ENCODE data around the gene NHLRC1.

NHLRC1 gene

GRCh38 chr6:18138906-18139305 is 16.4 kb upstream of the NHLRC1 start:
- no peak for DNase-seq

DNA sequence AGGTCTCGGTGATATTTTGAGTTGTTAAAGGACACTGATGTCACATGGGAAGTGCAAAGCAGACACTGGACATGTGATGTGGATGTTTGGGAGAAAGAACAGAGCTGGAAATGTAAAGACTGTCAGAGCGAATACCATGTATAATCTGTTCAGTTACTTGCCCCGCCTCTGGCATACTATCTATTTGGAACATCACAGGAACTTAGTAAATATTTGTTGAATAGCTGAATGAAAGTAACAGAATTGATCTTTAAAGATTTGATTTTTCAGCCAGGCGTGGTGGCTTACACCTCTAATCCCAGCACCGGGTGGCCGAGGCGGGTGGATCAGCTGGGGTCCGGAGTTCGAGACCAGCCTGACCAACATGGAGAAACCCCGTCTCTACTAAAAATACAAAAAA is 13.8 kb upstream of the NHLRC1 start:
- no peak for DNase-seq

DNA sequence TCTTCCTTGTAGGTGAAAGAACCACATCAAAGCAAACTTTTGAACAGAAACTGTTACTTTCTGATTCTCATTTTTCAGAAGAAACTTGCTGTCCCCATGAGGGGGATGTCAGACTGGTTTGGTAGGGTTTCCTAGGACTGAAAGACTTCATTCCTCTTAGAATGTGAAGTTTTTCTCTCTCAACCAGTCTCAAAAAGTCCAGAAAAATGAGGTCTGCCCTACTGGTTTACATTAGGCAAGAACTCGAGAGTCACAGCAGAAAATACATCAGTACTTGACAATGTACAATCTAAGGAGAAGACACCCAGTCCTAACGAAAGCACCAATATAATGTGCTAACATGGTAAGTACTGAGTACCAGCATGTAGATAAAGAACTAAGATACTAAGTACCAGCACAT is 12.7 kb upstream of the NHLRC1 start:
- no peak for DNase-seq

DNA sequence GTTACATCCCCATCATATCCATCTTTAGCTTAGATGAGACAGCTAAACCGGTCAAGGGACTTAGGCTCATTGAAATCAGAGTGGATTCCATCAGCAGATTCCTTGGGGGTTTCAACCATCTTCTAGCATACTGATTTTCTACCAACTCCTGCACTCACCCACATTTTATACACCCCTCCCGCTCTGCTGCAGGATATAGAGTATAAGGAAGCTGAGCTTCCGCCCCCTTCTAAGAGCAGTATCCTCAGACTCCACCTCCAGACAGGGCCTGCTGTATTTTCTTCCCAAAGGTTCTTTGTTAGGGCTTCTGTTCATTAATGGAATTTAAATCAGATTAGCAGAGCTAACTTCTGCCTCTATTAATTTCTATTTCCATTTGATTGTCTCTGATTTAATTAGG is 9.9 kb upstream of the NHLRC1 start:
- no peak for DNase-seq

DNA sequence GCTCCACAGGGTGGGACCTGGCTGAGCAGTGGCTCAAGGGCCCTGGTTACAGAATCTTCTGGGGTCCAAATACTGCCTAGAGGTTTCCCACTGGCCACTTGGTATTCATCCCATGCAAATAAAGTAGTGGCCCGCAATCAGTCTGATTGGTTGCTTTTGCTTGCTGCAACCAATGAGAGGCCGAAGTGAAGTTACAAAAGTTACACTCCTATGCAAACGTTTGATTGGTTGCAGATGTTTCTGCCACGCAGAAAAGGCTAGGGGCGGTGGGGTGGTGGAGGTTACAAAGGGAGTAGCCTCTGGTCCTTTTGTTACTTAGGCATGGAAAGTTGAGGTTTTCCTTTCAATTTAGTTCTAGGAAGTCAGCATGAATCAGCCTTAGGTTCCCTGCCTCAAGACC is 3.6 kb upstream of the NHLRC1 start:
- DNase-seq, result no peak

DNA sequence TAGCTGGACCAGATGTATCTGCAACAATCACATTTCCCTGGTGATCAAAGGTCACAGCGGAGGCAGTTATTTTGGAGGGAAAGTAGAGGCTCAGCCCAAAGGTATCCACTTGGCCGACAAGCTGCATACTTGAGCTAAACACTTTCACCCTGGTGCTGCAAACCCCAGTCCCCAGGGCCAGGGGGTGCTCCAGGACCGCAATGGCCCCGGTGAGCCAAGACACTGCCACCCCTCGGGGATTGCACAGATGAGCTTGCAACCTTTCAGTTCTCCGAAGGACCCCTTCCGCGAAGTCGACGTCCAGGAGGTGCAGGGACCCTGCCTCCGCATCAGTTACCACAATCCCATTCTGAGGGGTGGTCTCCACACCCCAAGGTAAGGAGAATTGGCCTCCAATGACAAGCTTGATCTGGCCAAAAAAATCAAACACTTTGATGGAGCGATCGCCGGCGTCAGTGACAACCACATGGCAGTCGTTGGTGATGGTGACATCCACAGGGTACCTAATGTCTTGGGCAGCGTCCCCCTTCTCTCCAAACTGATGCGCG is 823 bp downstream of the NHLRC1 start:
- no peak for DNase-seq

DNA sequence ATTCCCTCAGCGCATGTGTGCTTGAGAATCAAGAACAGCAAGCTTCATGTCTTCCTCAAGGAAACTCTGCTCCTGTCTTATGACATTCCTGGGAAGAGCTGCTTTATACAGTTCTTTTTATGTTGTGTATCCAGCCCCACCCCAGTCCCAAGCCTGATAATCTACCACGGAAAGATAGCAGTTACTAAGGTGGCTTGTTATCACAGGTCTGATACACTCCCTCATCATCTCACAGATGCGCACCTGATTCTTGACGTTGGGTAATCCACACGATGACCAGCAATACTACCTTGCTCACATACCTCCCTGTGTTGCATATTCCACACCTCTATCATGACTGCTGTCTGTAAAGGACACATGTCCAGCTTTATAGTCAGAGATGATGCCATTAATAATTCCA is 3.2 kb downstream of the NHLRC1 start:
- DNase-seq, result no peak

GRCh38 chr6:18118330-18118729 is 4.1 kb downstream of the NHLRC1 start:
- no peak for DNase-seq

DNA sequence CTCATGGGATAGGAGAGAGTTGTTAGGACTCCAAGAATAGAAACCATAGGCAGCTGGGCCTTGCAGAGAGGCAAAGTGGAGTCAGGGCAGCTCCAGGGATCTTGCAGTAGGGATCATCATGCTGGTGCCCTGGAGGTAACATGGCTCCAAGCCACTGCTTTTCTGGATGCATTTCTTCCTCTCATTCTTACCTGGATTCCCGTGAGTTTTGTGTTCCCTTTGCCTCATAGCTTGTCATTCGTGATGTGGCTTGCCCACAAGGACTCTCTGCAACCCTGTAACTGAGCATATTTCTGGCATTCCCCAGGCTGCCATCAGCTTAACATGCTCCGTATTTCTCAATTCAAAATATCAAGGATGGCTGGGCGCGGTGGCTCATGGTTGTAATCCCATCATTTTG is 5.3 kb downstream of the NHLRC1 start:
- DNase-seq, result no peak

DNA sequence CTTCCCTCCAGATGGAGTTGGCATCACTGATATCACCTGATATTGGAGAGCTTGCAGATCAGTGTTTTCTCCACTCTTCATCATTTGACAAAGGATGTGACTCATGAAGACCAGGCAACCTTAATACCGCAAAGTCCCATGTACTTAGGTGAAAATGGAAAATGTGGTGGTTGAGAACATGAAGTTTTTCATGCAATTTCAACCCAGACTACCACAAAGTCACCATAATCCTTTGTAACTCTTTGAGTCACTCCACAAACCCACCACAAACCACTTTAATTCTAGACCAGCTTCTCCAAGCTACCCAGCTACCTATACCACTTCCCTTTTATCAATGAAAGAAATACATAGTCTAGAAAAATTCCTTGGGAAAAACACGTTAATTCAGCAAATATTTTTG is 7.1 kb downstream of the NHLRC1 start:
- no peak for DNase-seq

GRCh38 chr6:18110162-18110561 is 12.3 kb downstream of the NHLRC1 start:
- no peak for DNase-seq

- DNase-seq, result no peak
Observed at GRCh38 chr6:18107061-18107460, 15.4 kb downstream of the NHLRC1 start.

DNA sequence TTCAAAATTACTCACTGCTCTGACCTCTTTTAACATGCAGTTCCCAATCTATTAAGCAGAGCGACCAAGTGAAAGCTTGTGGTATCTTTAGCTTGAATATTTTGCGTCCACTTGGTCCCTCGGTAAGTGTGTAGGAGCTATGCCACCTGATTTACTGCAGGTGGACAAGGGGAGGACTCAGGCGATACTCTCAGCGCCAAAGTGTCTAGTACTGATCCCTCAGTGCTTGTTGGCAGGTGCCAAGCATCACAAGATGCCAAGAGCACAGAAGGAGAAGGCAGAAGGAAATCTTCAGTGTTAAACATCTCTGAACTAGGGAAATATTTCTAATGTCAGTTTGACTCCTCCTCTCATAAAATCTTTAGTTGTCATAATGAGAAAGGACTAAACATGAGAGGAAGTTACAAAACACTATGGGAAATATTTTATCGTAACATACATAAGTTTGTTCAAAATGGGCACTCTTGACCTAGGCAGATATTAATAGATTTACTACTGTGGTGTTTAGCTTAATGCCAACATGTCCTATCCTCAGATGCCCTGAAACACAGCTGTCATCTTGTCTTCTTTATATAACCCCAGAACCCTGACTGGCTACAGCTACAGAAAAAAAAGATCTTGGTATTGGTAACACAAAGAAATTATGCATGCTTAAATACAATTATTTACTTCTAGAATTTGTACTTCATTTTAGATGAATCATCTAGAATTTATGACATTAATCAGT is 19.5 kb downstream of the NHLRC1 start:
- no peak for DNase-seq

GRCh38 chr6:18101873-18102272 is 20.6 kb downstream of the NHLRC1 start:
- no peak for DNase-seq

DNA sequence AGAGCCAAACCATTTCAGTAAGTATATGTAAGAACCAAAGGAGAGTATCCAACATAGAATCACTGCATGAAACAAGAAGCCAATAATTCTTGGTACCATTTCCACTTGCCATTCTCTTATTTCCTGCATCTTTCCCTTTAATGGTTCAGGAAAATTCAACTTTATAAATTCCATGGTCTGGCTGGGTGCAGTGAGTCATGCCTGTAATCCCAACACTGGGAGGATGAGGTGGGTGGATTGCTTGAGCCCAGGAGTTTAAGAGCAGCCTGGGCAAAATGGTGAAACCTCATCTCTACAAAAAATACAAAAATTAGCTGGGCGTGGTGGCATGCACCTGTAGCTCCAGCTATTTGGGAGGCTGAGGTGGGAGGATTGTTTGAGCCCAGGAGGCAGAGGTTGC is 21.2 kb downstream of the NHLRC1 start:
- DNase-seq, result no peak

GRCh38 chr6:18100296-18100695 is 22.2 kb downstream of the NHLRC1 start:
- DNase-seq, result no peak

DNA sequence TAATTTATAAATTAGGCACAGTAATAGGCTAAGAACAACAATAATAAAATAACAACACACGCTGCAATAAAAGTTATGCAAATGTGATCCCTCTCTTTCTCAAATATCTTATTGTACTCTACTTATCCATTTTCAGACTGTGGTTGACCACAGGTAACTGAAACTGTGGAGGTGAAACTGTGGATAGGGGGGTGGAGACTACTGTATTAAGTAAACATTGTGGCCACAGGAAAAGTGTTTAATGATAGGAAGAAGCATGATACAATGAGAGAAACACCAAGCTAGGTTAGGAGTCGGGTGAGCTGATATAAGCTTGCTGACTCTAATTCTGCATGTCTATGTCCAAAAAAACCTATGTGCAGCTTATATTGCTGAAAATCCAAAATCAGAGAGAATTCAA is 23.0 kb downstream of the NHLRC1 start:
- no peak for DNase-seq

- no peak for DNase-seq
Observed at GRCh38 chr6:18096423-18096822, 26.1 kb downstream of the NHLRC1 start.

GRCh38 chr6:18091382-18091781 is 31.1 kb downstream of the NHLRC1 start:
- DNase-seq, result no peak

- no peak for DNase-seq
Observed at GRCh38 chr6:18090349-18090786, 32.1 kb downstream of the NHLRC1 start.

DNA sequence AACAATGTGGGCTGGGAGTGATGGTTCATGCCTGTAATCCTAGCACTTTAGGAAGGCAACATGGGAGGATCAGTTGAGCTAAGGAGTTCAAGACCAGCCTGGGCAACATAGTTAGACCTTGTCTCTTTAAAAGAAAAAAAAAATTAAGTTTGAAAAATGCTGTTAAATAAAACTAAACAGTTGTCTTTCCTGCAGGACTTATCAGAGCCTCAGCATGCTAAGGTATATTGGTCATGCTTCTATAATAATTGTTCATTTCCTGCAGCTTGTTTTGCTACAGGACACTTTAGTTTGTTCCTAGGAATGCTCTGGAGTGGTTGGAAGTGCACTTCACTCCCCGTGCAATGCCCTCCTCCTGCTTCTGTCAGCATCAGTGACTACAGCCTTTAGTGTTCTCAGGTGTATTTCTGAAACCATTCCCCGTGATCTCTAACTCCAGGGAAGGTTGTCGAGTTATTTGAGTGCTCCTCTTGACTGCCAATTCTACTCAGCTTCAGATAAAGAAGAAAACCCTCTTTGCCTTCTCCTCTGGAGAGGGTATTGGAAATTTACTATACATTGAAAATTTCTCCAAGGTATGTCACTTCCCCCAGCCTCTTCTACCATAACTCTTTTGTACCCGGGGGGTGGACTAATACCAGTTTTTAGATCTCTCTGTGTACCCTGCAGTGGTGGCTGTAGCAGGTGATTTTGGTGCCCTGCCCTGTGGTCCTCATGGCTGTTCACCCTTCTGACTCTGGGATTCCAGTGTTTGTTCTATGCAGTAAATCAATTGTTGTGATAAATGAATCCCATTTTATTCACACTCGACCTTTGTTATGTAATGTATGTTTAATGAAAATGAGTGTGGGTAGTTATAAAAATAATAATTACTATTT is 33.8 kb downstream of the NHLRC1 start:
- DNase-seq, result no peak

DNA sequence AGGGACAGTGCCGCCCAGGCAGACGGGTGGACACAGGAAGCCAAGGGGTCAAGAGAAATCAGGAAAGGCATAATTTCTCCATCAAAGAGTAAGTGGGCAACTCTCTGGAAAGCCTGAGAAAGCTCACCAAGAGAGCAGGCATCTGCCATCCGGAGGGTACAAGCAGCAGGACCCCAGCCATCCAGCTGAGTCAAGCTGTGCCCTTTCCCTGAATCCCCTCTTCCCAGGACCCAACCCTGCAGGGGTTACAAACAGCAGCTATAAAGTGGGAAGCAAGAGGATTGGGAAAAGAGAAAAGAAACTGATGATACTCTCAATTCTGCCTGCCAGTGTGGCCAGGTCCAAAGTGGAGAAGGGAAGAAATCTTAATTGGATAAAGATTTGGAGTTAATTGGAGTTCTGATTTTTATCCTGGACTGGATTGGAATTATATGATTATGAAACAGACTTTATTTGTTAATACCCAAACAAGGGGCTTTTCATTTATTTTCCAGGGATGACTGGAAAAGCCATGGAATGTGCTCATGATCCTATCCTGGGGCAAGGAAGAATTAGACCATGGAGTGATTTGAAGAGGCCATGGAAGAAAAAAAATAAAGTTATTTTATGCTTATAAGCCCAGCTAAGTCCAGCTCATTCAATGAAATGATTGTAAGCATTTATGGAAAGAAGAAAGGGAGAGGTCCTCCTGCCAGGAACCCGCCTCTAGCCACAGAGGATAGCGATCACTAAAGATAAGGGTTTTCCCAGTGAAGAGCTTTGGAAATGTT is 34.9 kb downstream of the NHLRC1 start:
- no peak for DNase-seq

GRCh38 chr6:18081025-18081668 is 41.3 kb downstream of the NHLRC1 start:
- no peak for DNase-seq

Measured in SHP77 (cell line).